Stomach (tissue), 9 donors: ENCODE measurements around the gene NRP1. TPM values are rescaled to one million over a fixed set of nuclear protein-coding genes. Genes with fewer than 3 reads are reported as not detected.

Experiments
- DNase-seq, 2 donors: peaks; one replicate each; pipeline versions ENCODE4 v3.0.0 to v3.0.0-alpha.2; 2013 to 2019
- H3K27ac ChIP-seq, 5 donors: fragments of 200-600 bp in 4 of 5; sonication (generic) in 4 of 5; one replicate each; pipeline ENCODE4 v1.5.1; 2013 to 2019; ENCODE audit warnings: mild to moderate bottlenecking in 1 of 5, moderate library complexity in 1 of 5
- H3K27me3 ChIP-seq, 3 donors: fragments of 200-600 bp; sonication (generic); one replicate each; pipeline ENCODE4 v1.5.1; 2017 to 2019; ENCODE audit warnings: mixed run types in 1 of 3
- H3K36me3 ChIP-seq, 4 donors: fragments of 200-600 bp; sonication (generic); 1 replicate in 3 of 4; 2 replicates in 1 of 4; pipeline ENCODE4 v1.5.1; 2016 to 2019
- H3K4me1 ChIP-seq, 4 donors: fragments of 200-600 bp; sonication (generic); one replicate each; pipeline ENCODE4 v1.5.1; 2016 to 2019
- H3K4me3 ChIP-seq, 4 donors: fragments of 200-600 bp; sonication (generic) in 3 of 4; one replicate each; pipeline ENCODE4 v1.5.1; 2016 to 2019; ENCODE audit warnings: mild to moderate bottlenecking in 1 of 4
- H3K9me3 ChIP-seq, 4 donors: fragments of 200-600 bp; sonication (generic); one replicate each; pipeline ENCODE4 v1.5.1; 2016 to 2019
- CTCF ChIP-seq, 7 experiments: fragments of 450-650 bp in 4 of 7; fragments of 200-600 bp in 3 of 7; sonication (generic) in 3 of 7; IDR thresholded peaks; one replicate each; pipeline ENCODE4 v1.5.1; 2016 to 2019; ENCODE audit warnings: antibody characterized with exemption in 7 of 7, control low read depth in 2 of 7, mild to moderate bottlenecking in 1 of 7
- EP300 ChIP-seq: sonication (generic); formaldehyde crosslinking; IDR thresholded peaks from one replicate; pipeline ENCODE4 v1.6.1; 2017; ENCODE audit warnings: antibody characterized with exemption
- POLR2A ChIP-seq, 4 donors: fragments of 450-650 bp; IDR thresholded peaks; one replicate each; pipeline ENCODE4 v1.6.1; 2016; ENCODE audit warnings: antibody characterized with exemption in 4 of 4, control low read depth in 2 of 4, mild to moderate bottlenecking in 1 of 4, moderate library complexity in 1 of 4
- POLR2AphosphoS5 ChIP-seq, 3 donors: sonication (generic); formaldehyde crosslinking; IDR thresholded peaks; one replicate each; pipeline ENCODE4 v1.6.1; 2016; ENCODE audit warnings: antibody characterized with exemption in 3 of 3
- WGBS, 5 donors: extraction: QIAGEN DNeasy Blood & Tissue Kit in 3 of 5; methylation state at CpG; one replicate each; pipeline versions ENCODE4 v1.1.5 to v1.1.7; 2013 to 2018; 5-methylcytosine and 5-hydroxymethylcytosine counted together
- intact Hi-C: fragments of 100-400 bp; cut with DNase I; formaldehyde crosslinking; loops from one replicate; pipeline ENCODE4 v1.15.1; 2023; ENCODE audit warnings: low total_unique reads
- polyA plus RNA-seq, 3 donors: library from polyadenylated mRNA; stranded (reverse); fragments of 200-250 nt; gene quantifications; one replicate each; pipeline ENCODE4 v1.2.3, GENCODE V29; 2013
- total RNA-seq, 5 donors: library from RNA; depleted of rRNA; stranded (reverse); fragments of >200 nt; gene quantifications; one replicate each; pipeline versions ENCODE4 v1.1.0 to v1.2.3, GENCODE V29; 2014 to 2016
- donor health status: healthy with polysubstance abuse.
- donor health status: Bipolar disorder and iron deficiency.
- donor health status: healthy.

Gene NRP1
- total and polyA plus RNA-seq, 8 donors: 4.6 to 94.7 (median 13.0) TPM

GRCh38 chr10:33178026-33178755 is 156.3 kb downstream of the NRP1 start:
- H3K27me3 ChIP-seq: no peaks in the 10 kb centered on the region
- H3K27ac ChIP-seq: no peak overlapping the region
- WGBS, 5 donors: 46 to 73% (median 62%) methylated on average over 3 of the region's 3 CpGs
- intact Hi-C loops: no loop called here
- TF ChIP-seq EP300: no peak
- TF ChIP-seq POLR2AphosphoS5 (IDR thresholded peaks at IDR 0.05): no peak
- no peak for TF ChIP-seq POLR2A (IDR thresholded peaks at IDR 0.05)
- TF ChIP-seq CTCF (IDR thresholded peaks at IDR 0.05): no peak
- peaks cover 0 to 13% (median 0%) of the 10 kb centered on the region in 4 donors for H3K4me1 ChIP-seq
- H3K4me3 ChIP-seq: no peak overlapping the region
- no peak for DNase-seq
- H3K9me3 ChIP-seq: no peaks in the 10 kb centered on the region
- H3K36me3 ChIP-seq: peaks cover 0 to 32% (median 25%) of the 10 kb centered on the region in 4 donors

- Histone ChIP-seq H3K36me3 (peaks cover 0 to 20% (median 18%) of the 10 kb centered on the region in 4 donors), H3K27ac (no peak overlapping the region), H3K27me3 (no peaks in the 10 kb centered on the region), H3K4me1 (peaks cover 0 to 13% (median 0%) of the 10 kb centered on the region in 4 donors), H3K9me3 (no peaks in the 10 kb centered on the region), H3K4me3 (no peak overlapping the region)
- no peak for TF ChIP-seq EP300
- TF ChIP-seq POLR2A (IDR thresholded peaks at IDR 0.05): no peak
- no peak for TF ChIP-seq POLR2AphosphoS5 (IDR thresholded peaks at IDR 0.05)
- no peak for TF ChIP-seq CTCF (IDR thresholded peaks at IDR 0.05)
- intact Hi-C loops: no loop called here
- WGBS, 5 donors: 72 to 96% (median 81%) methylated on average over 2 of the region's 2 CpGs
- DNase-seq: no peak
These were observed 157.8 kb downstream of the NRP1 start for GRCh38 chr10:33176688-33177087.

GRCh38 chr10:33174674-33175434 is 159.6 kb downstream of the NRP1 start:
- Histone ChIP-seq H3K27ac (no peak overlapping the region), H3K4me3 (no peak overlapping the region), H3K4me1 (peaks cover 0 to 13% (median 0%) of the 10 kb centered on the region in 4 donors), H3K9me3 (no peaks in the 10 kb centered on the region), H3K27me3 (no peaks in the 10 kb centered on the region), H3K36me3 (peaks cover 0 to 9% (median 4%) of the 10 kb centered on the region in 4 donors)
- 74 to 88% (median 82%) methylated on average over 5 of the region's 5 CpGs for WGBS, 5 donors
- no peak for DNase-seq
- intact Hi-C loops: no loop called here
- TF ChIP-seq POLR2AphosphoS5 (IDR thresholded peaks at IDR 0.05) (no peak), CTCF (IDR thresholded peaks at IDR 0.05) (no peak), EP300 (no peak), POLR2A (IDR thresholded peaks at IDR 0.05) (no peak)

GRCh38 chr10:33165911-33166310 is 168.6 kb downstream of the NRP1 start:
- 32 to 58% (median 40%) methylated on average over 3 of the region's 3 CpGs for WGBS, 5 donors
- DNase-seq: no peak
- Histone ChIP-seq H3K9me3 (no peaks in the 10 kb centered on the region), H3K27ac (no peak overlapping the region), H3K27me3 (no peaks in the 10 kb centered on the region), H3K4me1 (peaks cover 0 to 9% (median 3%) of the 10 kb centered on the region in 4 donors), H3K36me3 (no peaks in the 10 kb centered on the region), H3K4me3 (no peak overlapping the region)
- intact Hi-C loops: no loop called here
- TF ChIP-seq POLR2A (IDR thresholded peaks at IDR 0.05): no peak
- TF ChIP-seq EP300: no peak
- TF ChIP-seq POLR2AphosphoS5 (IDR thresholded peaks at IDR 0.05): no peak
- TF ChIP-seq CTCF (IDR thresholded peaks at IDR 0.05): no peak
